Activated CD4-positive, alpha-beta T cell treated with anti-CD3 and anti-CD28 coated beads, Interleukin-2, amount 10 ng/mL, durations not matched to agents 24 days and 14 days (primary cell): ENCODE data around the gene NDUFB1. TPM values are rescaled to one million over a fixed set of nuclear protein-coding genes. Genes with fewer than 3 reads are reported as not detected.
A peak's percentile ranks its signal among the peaks of the same experiment; 100 is the strongest.

Source experiments
- DNase-seq: peaks from one replicate; pipeline ENCODE4 v3.0.0; 2022
- H3K27ac Mint-ChIP-seq: one replicate; pipeline ENCODE4 v1.8.0; 2022; ENCODE audit warnings: mild to moderate bottlenecking, mixed read lengths
- H3K27me3 Mint-ChIP-seq: one replicate; pipeline ENCODE4 v1.8.0; 2022; ENCODE audit warnings: mixed read lengths
- H3K36me3 Mint-ChIP-seq: one replicate; pipeline ENCODE4 v1.8.0; 2022; ENCODE audit warnings: low read depth, mild to moderate bottlenecking, mixed read lengths
- H3K4me1 Mint-ChIP-seq: one replicate; pipeline ENCODE4 v1.8.0; 2021; ENCODE audit warnings: mixed read lengths
- H3K4me3 Mint-ChIP-seq: one replicate; pipeline ENCODE4 v1.8.0; 2022; ENCODE audit warnings: mild to moderate bottlenecking, moderate library complexity, mixed read lengths
- H3K9me3 Mint-ChIP-seq: one replicate; pipeline ENCODE4 v1.8.0; 2021; ENCODE audit warnings: mixed read lengths
- intact Hi-C: fragments of 100-400 bp; cut with micrococcal nuclease; formaldehyde crosslinking; loops from one replicate; pipeline ENCODE4 v1.15.1; 2023
- total RNA-seq: library from RNA; stranded (reverse); gene quantifications from 2 replicates; pipeline ENCODE4 v1.2.3, GENCODE V29; 2022

Gene NDUFB1
- total RNA-seq = 76.1 and 77.9 TPM in 2 replicates

- Mint-ChIP-seq H3K27ac (peak within 1 kb of the TSS; percentile 100), H3K4me3 (peak within 1 kb of the TSS; percentile 98), H3K4me1 (peaks cover 31% of the 10 kb centered on the region), H3K27me3 (no peaks in the 10 kb centered on the region), H3K36me3 (peaks cover 45% of the 10 kb centered on the region), H3K9me3 (no peaks in the 10 kb centered on the region)
- peak; percentile 96 for DNase-seq
- intact Hi-C loops = loop anchor here (1.0 to 10.0 kb wide), 6 partner anchors 16 to 611 kb away; partner anchors contain the start of genes ATXN3, PPP4R3A and TRIP11
Measured at GRCh38 chr14:92121670-92122350, at the start of gene NDUFB1, which contains the start of gene CPSF2. TSS of gene NDUFB1 (minus strand) at chr14:92121706. CDS start at chr14:92117637, 4,069 bp downstream. TSS of gene CPSF2 (plus strand) at chr14:92121969. CDS start at chr14:92130985, 9,016 bp downstream.

- Mint-ChIP-seq H3K27me3 (no peaks in the 10 kb centered on the region), H3K9me3 (peaks cover 5% of the 10 kb centered on the region), H3K27ac (no peak overlapping the region), H3K4me1 (peaks cover 4% of the 10 kb centered on the region), H3K36me3 (peaks cover 59% of the 10 kb centered on the region), H3K4me3 (no peak overlapping the region)
- DNase-seq = no peak
- intact Hi-C loops = no loop called here
Measured at GRCh38 chr14:92164958-92165357, 43.5 kb upstream of the NDUFB1 start.

GRCh38 chr14:92161521-92161920 is 40.0 kb upstream of the NDUFB1 start:
- Mint-ChIP-seq H3K4me1 (peaks cover 9% of the 10 kb centered on the region), H3K9me3 (peaks cover 5% of the 10 kb centered on the region), H3K36me3 (peaks cover 70% of the 10 kb centered on the region), H3K27me3 (no peaks in the 10 kb centered on the region), H3K4me3 (no peak overlapping the region), H3K27ac (no peak overlapping the region)
- intact Hi-C loops = no loop called here
- DNase-seq = no peak

- H3K9me3 Mint-ChIP-seq = peaks cover 5% of the 10 kb centered on the region
- no peak for DNase-seq
- H3K4me1 Mint-ChIP-seq = peaks cover 9% of the 10 kb centered on the region
- intact Hi-C loops = no loop called here
- peak overlapping the region; percentile 25 for H3K27ac Mint-ChIP-seq
- H3K4me3 Mint-ChIP-seq = no peak overlapping the region
- H3K27me3 Mint-ChIP-seq = no peaks in the 10 kb centered on the region
- H3K36me3 Mint-ChIP-seq = peaks cover 74% of the 10 kb centered on the region
Measured at GRCh38 chr14:92160619-92161018, 39.1 kb upstream of the NDUFB1 start.

- peaks cover 8% of the 10 kb centered on the region for H3K4me1 Mint-ChIP-seq
- H3K9me3 Mint-ChIP-seq = no peaks in the 10 kb centered on the region
- H3K27ac Mint-ChIP-seq = no peak overlapping the region
- intact Hi-C loops = no loop called here
- H3K36me3 Mint-ChIP-seq = peaks cover 51% of the 10 kb centered on the region
- no peaks in the 10 kb centered on the region for H3K27me3 Mint-ChIP-seq
- no peak overlapping the region for H3K4me3 Mint-ChIP-seq
- no peak for DNase-seq
Measured at GRCh38 chr14:92154283-92154942, 32.9 kb upstream of the NDUFB1 start.

GRCh38 chr14:92153581-92153980 is 32.1 kb upstream of the NDUFB1 start:
- H3K27ac Mint-ChIP-seq = no peak overlapping the region
- peaks cover 51% of the 10 kb centered on the region for H3K36me3 Mint-ChIP-seq
- no peak for DNase-seq
- no peaks in the 10 kb centered on the region for H3K9me3 Mint-ChIP-seq
- H3K4me3 Mint-ChIP-seq = no peak overlapping the region
- H3K4me1 Mint-ChIP-seq = peaks cover 8% of the 10 kb centered on the region
- H3K27me3 Mint-ChIP-seq = no peaks in the 10 kb centered on the region
- intact Hi-C loops = no loop called here

GRCh38 chr14:92144708-92145107 is 23.2 kb upstream of the NDUFB1 start:
- H3K4me3 Mint-ChIP-seq = no peak overlapping the region
- H3K36me3 Mint-ChIP-seq = peaks cover 60% of the 10 kb centered on the region
- no peak for DNase-seq
- intact Hi-C loops = no loop called here
- H3K27ac Mint-ChIP-seq = no peak overlapping the region
- no peaks in the 10 kb centered on the region for H3K27me3 Mint-ChIP-seq
- H3K9me3 Mint-ChIP-seq = no peaks in the 10 kb centered on the region
- H3K4me1 Mint-ChIP-seq = peaks cover 12% of the 10 kb centered on the region

- intact Hi-C loops = no loop called here
- no peak overlapping the region for H3K27ac Mint-ChIP-seq
- H3K36me3 Mint-ChIP-seq = peaks cover 55% of the 10 kb centered on the region
- peaks cover 12% of the 10 kb centered on the region for H3K4me1 Mint-ChIP-seq
- H3K9me3 Mint-ChIP-seq = no peaks in the 10 kb centered on the region
- H3K27me3 Mint-ChIP-seq = no peaks in the 10 kb centered on the region
- no peak for DNase-seq
- no peak overlapping the region for H3K4me3 Mint-ChIP-seq
Measured at GRCh38 chr14:92143962-92144361, 22.5 kb upstream of the NDUFB1 start.

- no peak overlapping the region for H3K27ac Mint-ChIP-seq
- no peaks in the 10 kb centered on the region for H3K9me3 Mint-ChIP-seq
- H3K4me3 Mint-ChIP-seq = no peak overlapping the region
- H3K4me1 Mint-ChIP-seq = peaks cover 12% of the 10 kb centered on the region
- no peak for DNase-seq
- H3K36me3 Mint-ChIP-seq = peaks cover 58% of the 10 kb centered on the region
- no peaks in the 10 kb centered on the region for H3K27me3 Mint-ChIP-seq
- intact Hi-C loops = no loop called here
Measured at GRCh38 chr14:92143309-92143708, 21.8 kb upstream of the NDUFB1 start.

GRCh38 chr14:92135269-92135668 is 13.8 kb upstream of the NDUFB1 start:
- peak; percentile 47 for DNase-seq
- no peaks in the 10 kb centered on the region for H3K9me3 Mint-ChIP-seq
- intact Hi-C loops = no loop called here
- H3K27ac Mint-ChIP-seq = no peak overlapping the region
- no peaks in the 10 kb centered on the region for H3K27me3 Mint-ChIP-seq
- peaks cover 38% of the 10 kb centered on the region for H3K36me3 Mint-ChIP-seq
- H3K4me3 Mint-ChIP-seq = no peak overlapping the region
- peaks cover 2% of the 10 kb centered on the region for H3K4me1 Mint-ChIP-seq

- DNase-seq = peak; percentile 6
- H3K4me3 Mint-ChIP-seq = no peak overlapping the region
- no peaks in the 10 kb centered on the region for H3K9me3 Mint-ChIP-seq
- no peak overlapping the region for H3K27ac Mint-ChIP-seq
- peaks cover 43% of the 10 kb centered on the region for H3K36me3 Mint-ChIP-seq
- H3K4me1 Mint-ChIP-seq = peaks cover 5% of the 10 kb centered on the region
- no peaks in the 10 kb centered on the region for H3K27me3 Mint-ChIP-seq
- intact Hi-C loops = no loop called here
Measured at GRCh38 chr14:92134456-92134855, 12.9 kb upstream of the NDUFB1 start.

GRCh38 chr14:92122761-92123160 is 1.3 kb upstream of the NDUFB1 start:
- H3K27me3 Mint-ChIP-seq = no peaks in the 10 kb centered on the region
- H3K27ac Mint-ChIP-seq = peak overlapping the region; percentile 100
- H3K4me1 Mint-ChIP-seq = peaks cover 39% of the 10 kb centered on the region
- DNase-seq = no peak
- intact Hi-C loops = loop anchor here (5.0 to 10.0 kb wide), 4 partner anchors 80 to 552 kb away; partner anchors contain the start of gene TRIP11
- H3K9me3 Mint-ChIP-seq = no peaks in the 10 kb centered on the region
- peaks cover 51% of the 10 kb centered on the region for H3K36me3 Mint-ChIP-seq
- H3K4me3 Mint-ChIP-seq = peak overlapping the region; percentile 98

- Mint-ChIP-seq H3K4me3 (peak overlapping the region; percentile 98), H3K36me3 (peaks cover 49% of the 10 kb centered on the region), H3K27ac (peak overlapping the region; percentile 100), H3K27me3 (no peaks in the 10 kb centered on the region), H3K4me1 (peaks cover 36% of the 10 kb centered on the region), H3K9me3 (no peaks in the 10 kb centered on the region)
- intact Hi-C loops = loop anchor here (5.0 to 10.0 kb wide), 4 partner anchors 80 to 552 kb away; partner anchors contain the start of gene TRIP11
- no peak for DNase-seq
Measured at GRCh38 chr14:92122351-92122677, 808 bp upstream of the NDUFB1 start.

- H3K27me3 Mint-ChIP-seq = no peaks in the 10 kb centered on the region
- peaks cover 44% of the 10 kb centered on the region for H3K36me3 Mint-ChIP-seq
- H3K4me1 Mint-ChIP-seq = peaks cover 30% of the 10 kb centered on the region
- peak overlapping the region; percentile 100 for H3K27ac Mint-ChIP-seq
- H3K4me3 Mint-ChIP-seq = peak overlapping the region; percentile 98
- intact Hi-C loops = loop anchor here (1.0 to 10.0 kb wide), 6 partner anchors 15 to 610 kb away; partner anchors contain the start of genes ATXN3, PPP4R3A and TRIP11
- no peaks in the 10 kb centered on the region for H3K9me3 Mint-ChIP-seq
- DNase-seq = no peak
Measured at GRCh38 chr14:92121207-92121669, 268 bp downstream of the NDUFB1 start.
